Inferior parietal cortex (tissue), 1 donor: Measurements from ENCODE around the gene CLDN22.

ENCODE experiments used
- DNase-seq: peaks from one replicate; pipeline ENCODE4 v3.0.0-alpha.2; 2016; ENCODE audit errors: extremely low spot score

The CLDN22 gene

DNA sequence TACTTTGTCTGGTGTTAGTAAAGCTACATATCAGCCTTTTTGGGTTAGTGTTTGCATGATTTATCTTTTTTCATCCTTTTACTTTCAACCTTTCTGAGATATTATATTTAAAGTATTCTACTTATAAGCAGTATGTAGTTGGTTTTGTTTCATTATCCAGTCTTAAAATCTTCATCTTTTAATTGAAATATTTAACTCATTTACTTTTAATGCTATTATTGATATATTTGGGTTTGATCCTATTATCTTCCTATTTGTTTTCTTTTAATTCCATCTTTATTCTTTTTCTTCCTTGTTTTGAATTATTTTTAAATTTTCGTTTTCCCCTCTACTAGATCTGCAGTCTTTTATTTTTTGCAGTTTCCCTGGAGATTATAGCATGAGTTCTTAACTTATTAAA is 44.0 kb downstream of the CLDN22 start:
- no peak for DNase-seq

GRCh38 chr4:183272384-183272783 is 47.7 kb downstream of the CLDN22 start:
- no peak for DNase-seq

- DNase-seq, result no peak
Observed at GRCh38 chr4:183268556-183268955, 51.5 kb downstream of the CLDN22 start.
